Esophagus muscularis mucosa (tissue), 4 donors: ENCODE data around the gene RAET1E. TPM values are rescaled to one million over a fixed set of nuclear protein-coding genes. Genes with fewer than 3 reads are reported as not detected.

Experiments used
- DNase-seq: peaks from one replicate; pipeline ENCODE4 v3.0.0-alpha.2; 2017; ENCODE audit errors: extremely low spot score
- H3K27ac ChIP-seq, 4 donors: fragments of 200-600 bp; sonication (generic); replicated peaks in 1 of 4; 1 replicate in 3 of 4; 2 replicates in 1 of 4; pipeline ENCODE4 v1.5.1; 2016 to 2019; ENCODE audit warnings: mild to moderate bottlenecking in 1 of 4
- H3K27me3 ChIP-seq, 4 donors: fragments of 200-600 bp; sonication (generic); one replicate each; pipeline versions ENCODE4 v1.5.1 to v1.6.0; 2016 to 2019
- H3K36me3 ChIP-seq, 4 donors: fragments of 200-600 bp; sonication (generic); one replicate each; pipeline ENCODE4 v1.5.1; 2016 to 2019
- H3K4me1 ChIP-seq, 4 donors: fragments of 200-600 bp; sonication (generic); one replicate each; pipeline ENCODE4 v1.5.1; 2016 to 2019
- H3K4me3 ChIP-seq, 4 donors: fragments of 200-600 bp; sonication (generic); 1 replicate in 2 of 4; 2 replicates in 2 of 4; pipeline ENCODE4 v1.5.1; 2016 to 2019; ENCODE audit warnings: mild to moderate bottlenecking in 4 of 4, moderate library complexity in 1 of 4
- H3K9me3 ChIP-seq, 4 donors: fragments of 200-600 bp; sonication (generic); 1 replicate in 3 of 4; 2 replicates in 1 of 4; pipeline ENCODE4 v1.5.1; 2016 to 2019
- CTCF ChIP-seq, 3 experiments: fragments of 200-600 bp in 2 of 3; fragments of 450-650 bp in 1 of 3; sonication (generic) in 2 of 3; IDR thresholded peaks; one replicate each; pipeline ENCODE4 v1.5.1; 2017 to 2019; ENCODE audit warnings: antibody characterized with exemption in 3 of 3, mild to moderate bottlenecking in 2 of 3, moderate library complexity in 1 of 3
- EP300 ChIP-seq: sonication (generic); formaldehyde crosslinking; IDR thresholded peaks from one replicate; pipeline ENCODE4 v1.6.1; 2017; ENCODE audit warnings: antibody characterized with exemption
- POLR2A ChIP-seq: fragments of 450-650 bp; IDR thresholded peaks from one replicate; pipeline ENCODE4 v1.6.1; 2017; ENCODE audit warnings: antibody characterized with exemption, moderate library complexity, mild to moderate bottlenecking, low read depth
- POLR2AphosphoS5 ChIP-seq, 2 donors: sonication (generic); formaldehyde crosslinking; IDR thresholded peaks; one replicate each; pipeline ENCODE4 v1.6.1; 2017; ENCODE audit warnings: antibody characterized with exemption in 2 of 2
- WGBS: methylation state at CpG from one replicate; pipeline ENCODE4 v1.1.5; 2018; 5-methylcytosine and 5-hydroxymethylcytosine counted together
- intact Hi-C: fragments of 100-400 bp; cut with DNase I; formaldehyde crosslinking; loops from one replicate; pipeline ENCODE4 v1.15.1; 2023
- total RNA-seq, 4 donors: library from RNA; depleted of rRNA; stranded (reverse); fragments of >200 nt; gene quantifications; one replicate each; pipeline versions ENCODE4 v1.1.0 to v1.2.1, GENCODE V29; 2016

The RAET1E gene
- total RNA-seq, 4 donors from 2014 or later, result 0.29 TPM; not detected in 3

GRCh38 chr6:149876241-149876933 is 21.5 kb downstream of the RAET1E start:
- 81% methylated on average over 3 of the region's 3 CpGs for WGBS
- no peak for TF ChIP-seq POLR2AphosphoS5 (IDR thresholded peaks at IDR 0.05)
- no peak for TF ChIP-seq EP300
- TF ChIP-seq CTCF (IDR thresholded peaks at IDR 0.05), result no peak
- no peak for TF ChIP-seq POLR2A

GRCh38 chr6:149872233-149872632 is 25.7 kb downstream of the RAET1E start:
- WGBS, result 94% methylated on average over 1 of the region's 1 CpG
- intact Hi-C loops, result no loop called here
- no peaks in the 10 kb centered on the region for H3K9me3 ChIP-seq

More at GRCh38 chr6:149876241-149876933, 21.5 kb downstream of the RAET1E start:
- peaks cover 0 to 4% (median 0%) of the 10 kb centered on the region in 4 donors for H3K27me3 ChIP-seq
- H3K9me3 ChIP-seq, result no peaks in the 10 kb centered on the region
- H3K4me1 ChIP-seq, result no peaks in the 10 kb centered on the region
- H3K4me3 ChIP-seq, result no peak overlapping the region
- DNase-seq, result no peak
- intact Hi-C loops, result no loop called here
- no peak overlapping the region for H3K27ac ChIP-seq
- no peaks in the 10 kb centered on the region for H3K36me3 ChIP-seq

GRCh38 chr6:149871182-149871581 is 26.7 kb downstream of the RAET1E start:
- 78% methylated on average over 2 of the region's 2 CpGs for WGBS
- Histone ChIP-seq H3K27ac (no peak overlapping the region), H3K9me3 (no peaks in the 10 kb centered on the region), H3K4me1 (no peaks in the 10 kb centered on the region), H3K27me3 (no peaks in the 10 kb centered on the region), H3K36me3 (no peaks in the 10 kb centered on the region), H3K4me3 (no peak overlapping the region)
- DNase-seq, result no peak
- no peak for TF ChIP-seq POLR2A
- no peak for TF ChIP-seq POLR2AphosphoS5 (IDR thresholded peaks at IDR 0.05)
- TF ChIP-seq CTCF (IDR thresholded peaks at IDR 0.05), result no peak
- no peak for TF ChIP-seq EP300
- intact Hi-C loops, result no loop called here

More at GRCh38 chr6:149872233-149872632, 25.7 kb downstream of the RAET1E start:
- Histone ChIP-seq H3K4me3 (no peak overlapping the region), H3K27ac (no peak overlapping the region), H3K4me1 (no peaks in the 10 kb centered on the region), H3K27me3 (peaks cover 0 to under 1% (median 0%) of the 10 kb centered on the region in 4 donors), H3K36me3 (no peaks in the 10 kb centered on the region)
- TF ChIP-seq POLR2A (no peak), POLR2AphosphoS5 (IDR thresholded peaks at IDR 0.05) (no peak), EP300 (no peak), CTCF (IDR thresholded peaks at IDR 0.05) (no peak)
- no peak for DNase-seq

- intact Hi-C loops, result no loop called here
- no peaks in the 10 kb centered on the region for H3K27me3 ChIP-seq
- DNase-seq, result no peak
- H3K4me1 ChIP-seq, result peaks cover 5 to 8% (median 7%) of the 10 kb centered on the region in 4 donors
- H3K36me3 ChIP-seq, result no peaks in the 10 kb centered on the region
- no peaks in the 10 kb centered on the region for H3K9me3 ChIP-seq
- 78% methylated on average over 10 of the region's 10 CpGs for WGBS
- H3K27ac ChIP-seq, result no peak overlapping the region
- TF ChIP-seq CTCF (IDR thresholded peaks at IDR 0.05) (no peak), EP300 (no peak), POLR2AphosphoS5 (IDR thresholded peaks at IDR 0.05) (no peak), POLR2A (no peak)
- no peak overlapping the region for H3K4me3 ChIP-seq
Observed at GRCh38 chr6:149869275-149869892, 28.5 kb downstream of the RAET1E start.
